COLO668 (cell line): Measurements from ENCODE around the gene SLC30A7.
"Not testable (repeated sequence)": the region's sequence is repeated elsewhere in the genome, so short reads cannot be mapped to it uniquely, and the experiment has no call there.

Experiments
- DNase-seq: peaks from one replicate; lab custom pipeline; 2025; ENCODE audit not compliant: unreplicated experiment; lab: John Stamatoyannopoulos, UW

Gene SLC30A7, protein sequence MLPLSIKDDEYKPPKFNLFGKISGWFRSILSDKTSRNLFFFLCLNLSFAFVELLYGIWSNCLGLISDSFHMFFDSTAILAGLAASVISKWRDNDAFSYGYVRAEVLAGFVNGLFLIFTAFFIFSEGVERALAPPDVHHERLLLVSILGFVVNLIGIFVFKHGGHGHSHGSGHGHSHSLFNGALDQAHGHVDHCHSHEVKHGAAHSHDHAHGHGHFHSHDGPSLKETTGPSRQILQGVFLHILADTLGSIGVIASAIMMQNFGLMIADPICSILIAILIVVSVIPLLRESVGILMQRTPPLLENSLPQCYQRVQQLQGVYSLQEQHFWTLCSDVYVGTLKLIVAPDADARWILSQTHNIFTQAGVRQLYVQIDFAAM

DNA sequence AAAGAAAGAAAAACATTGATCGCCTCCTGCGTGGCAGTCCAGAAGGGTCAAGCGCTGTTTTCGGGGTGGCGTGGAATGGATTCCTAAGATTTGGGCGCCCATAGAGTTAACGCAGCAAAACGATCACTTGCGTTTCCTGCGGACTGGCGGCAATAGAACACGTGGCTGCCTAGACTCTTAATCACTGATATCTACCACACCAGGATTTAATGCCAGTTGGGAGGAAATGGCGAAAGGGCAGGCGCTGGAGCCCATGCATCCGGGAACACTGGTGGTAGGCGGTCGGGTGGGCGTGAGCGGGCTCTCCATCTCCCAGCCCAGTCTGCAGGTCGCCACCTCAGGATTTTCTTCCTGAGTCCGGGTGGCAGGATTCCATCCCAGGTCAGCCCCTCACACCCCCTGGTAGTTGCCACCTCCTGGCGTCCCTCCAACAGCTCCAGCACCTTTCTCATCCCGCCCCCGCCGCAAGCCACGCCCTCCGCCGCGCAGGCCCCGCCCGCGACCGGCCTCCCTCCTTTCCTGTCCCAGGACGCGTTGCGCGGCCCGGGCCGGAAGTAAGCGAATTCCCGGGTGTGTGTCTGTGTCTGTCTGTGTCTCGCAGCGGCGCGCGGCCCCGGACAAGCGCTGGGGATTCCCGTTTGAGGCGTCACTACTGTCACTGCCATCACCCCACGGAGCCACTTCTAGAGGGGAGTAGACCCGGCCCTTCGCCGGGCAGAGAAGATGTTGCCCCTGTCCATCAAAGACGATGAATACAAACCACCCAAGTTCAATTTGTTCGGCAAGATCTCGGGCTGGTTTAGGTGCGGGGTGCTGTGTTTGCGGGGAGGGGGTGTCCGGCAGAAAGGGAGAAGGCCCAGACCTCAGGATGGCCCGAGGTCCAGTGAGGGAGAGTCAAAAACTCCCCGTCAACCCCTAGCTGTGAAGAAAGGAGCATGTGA is at the start of gene SLC30A7:
TSS of gene SLC30A7 (plus strand) at position 551 of the 941 bp plus-strand sequence. CDS start at position 724, 173 bp downstream.
- peak; percentile 96 for DNase-seq

DNA sequence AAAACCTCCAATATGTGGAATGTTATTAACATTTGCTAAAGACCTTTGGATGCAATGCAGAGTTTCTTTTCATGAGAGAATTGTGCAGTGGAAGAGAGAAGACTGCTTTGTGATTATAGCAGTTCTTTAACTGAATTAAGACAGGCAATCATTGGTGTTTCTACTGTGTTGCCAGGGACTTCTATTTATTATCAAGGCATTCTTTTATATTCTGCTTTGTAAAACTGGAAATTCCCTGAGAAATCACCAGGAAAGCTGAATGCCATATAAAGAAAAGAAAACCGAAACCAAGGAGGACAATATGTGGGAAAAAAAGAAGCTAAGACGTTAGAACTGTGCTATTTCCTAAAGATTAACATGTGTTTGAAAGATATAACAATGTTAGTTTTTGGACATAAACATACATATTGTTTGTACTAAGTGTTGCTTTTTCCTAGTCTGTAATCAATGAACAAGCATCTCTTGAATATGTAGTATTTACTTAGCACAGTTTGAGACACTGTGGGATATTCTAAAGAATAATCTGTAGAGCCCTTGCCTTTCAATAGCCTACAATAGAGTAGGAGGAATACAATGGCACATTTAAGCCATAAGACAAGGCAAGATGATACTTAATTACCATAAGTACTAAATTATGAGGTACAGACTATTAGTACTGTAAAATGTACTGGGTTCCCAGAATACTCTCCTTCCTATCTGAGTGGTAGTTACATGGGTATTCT is 48.4 kb upstream of the SLC30A7 start:
- DNase-seq, result no peak

DNA sequence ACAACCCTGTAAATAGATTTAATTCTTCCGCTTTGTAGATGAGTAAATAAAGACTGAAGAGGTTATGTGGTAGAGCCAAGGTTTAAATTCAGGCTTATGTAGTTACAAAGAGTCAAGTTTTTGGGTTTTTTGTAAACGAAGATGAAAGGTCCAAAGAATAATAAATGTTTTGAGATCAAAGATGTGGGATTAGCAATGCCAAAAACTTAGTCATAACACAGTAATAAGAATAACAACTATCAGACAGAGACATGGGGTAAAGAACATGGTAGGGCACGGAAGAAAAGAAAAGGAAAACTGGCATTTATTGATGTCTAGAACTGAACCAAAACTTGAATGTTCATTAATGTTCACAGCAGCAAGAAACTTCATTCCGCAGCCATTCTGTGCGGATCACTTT is 44.2 kb upstream of the SLC30A7 start:
- DNase-seq, result no peak

DNA sequence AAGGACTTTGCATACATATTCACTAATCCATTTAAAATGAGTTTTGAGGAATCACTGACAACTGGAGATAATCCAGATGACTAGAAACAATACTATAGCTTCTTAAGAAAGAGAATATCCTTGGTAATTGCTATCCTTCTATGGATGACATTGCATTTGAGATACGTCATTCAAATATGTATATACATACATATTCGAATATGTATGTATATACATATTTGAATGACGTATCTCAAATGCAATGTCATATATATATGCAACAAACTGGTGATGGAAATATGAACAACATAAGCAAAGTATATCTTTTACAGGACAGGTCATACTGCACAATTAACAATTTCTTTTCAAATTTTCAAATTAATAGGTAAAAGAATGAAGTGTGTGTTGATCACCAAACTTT is 42.9 kb upstream of the SLC30A7 start:
- no peak for DNase-seq

DNA sequence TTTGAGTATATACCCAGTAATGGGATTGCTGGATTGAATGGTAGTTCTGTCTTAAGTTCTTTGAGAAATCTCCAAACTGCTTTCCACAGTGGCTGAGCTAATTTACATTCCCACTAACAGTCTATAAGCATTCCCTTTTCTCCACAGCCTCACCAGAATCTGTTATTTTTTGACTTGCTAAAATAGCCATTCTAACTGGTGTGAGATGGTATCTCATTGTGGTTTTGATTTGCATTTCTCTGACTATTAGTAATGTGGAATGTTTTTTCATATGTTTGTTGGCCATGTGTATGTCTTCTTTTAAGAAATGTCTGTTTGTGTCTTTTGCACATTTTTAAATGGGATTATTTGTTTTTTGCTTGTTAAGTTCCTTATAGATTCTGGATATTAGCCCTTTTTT is 40.8 kb upstream of the SLC30A7 start:
- not testable (repeated sequence) for DNase-seq

DNA sequence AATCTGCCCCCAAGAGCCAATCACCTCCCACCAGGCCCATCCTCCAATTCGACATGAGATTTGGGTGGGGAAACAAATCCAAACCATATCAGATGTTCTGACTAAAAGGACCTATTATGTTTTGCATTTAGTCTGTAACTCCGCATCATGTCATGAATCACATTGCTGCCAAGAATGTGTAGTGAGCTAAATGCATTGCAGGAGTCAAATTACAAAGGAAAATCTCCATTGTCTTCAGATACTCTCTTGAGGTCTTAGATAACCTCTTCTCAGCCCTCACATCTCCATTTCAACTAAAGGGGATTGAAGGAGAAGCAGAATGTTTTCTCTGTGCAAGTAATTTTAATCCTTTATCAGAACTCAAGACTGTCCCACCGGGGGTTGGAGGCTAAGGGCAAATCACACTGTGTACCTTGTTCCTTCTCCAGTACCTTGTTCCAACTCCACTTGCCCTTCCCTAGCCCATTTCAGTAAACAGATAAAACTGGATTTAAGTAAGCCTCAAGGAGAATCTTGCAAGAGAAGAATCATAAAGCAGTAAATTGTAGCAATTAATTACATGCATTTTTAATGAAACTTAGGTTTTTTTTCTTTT is 35.4 kb upstream of the SLC30A7 start:
- DNase-seq, result no peak

DNA sequence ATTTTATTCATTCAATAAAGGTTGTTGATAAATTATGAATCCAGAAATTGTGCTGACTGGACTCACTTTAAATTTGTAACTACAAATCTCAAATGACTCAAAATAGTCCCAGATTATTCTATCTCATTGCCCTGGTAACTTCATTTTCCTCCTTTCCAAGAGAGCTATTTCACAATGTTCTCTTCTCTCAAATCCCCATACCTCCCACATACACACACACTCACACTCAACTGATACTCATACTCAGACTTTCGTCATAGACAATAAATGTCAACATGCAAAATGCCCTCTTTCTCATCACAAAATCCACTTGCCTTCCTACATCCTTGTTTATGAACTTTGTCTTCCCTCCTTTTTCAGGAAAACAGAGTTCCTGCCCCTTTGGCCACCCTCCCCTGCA is 34.5 kb upstream of the SLC30A7 start:
- no peak for DNase-seq

DNA sequence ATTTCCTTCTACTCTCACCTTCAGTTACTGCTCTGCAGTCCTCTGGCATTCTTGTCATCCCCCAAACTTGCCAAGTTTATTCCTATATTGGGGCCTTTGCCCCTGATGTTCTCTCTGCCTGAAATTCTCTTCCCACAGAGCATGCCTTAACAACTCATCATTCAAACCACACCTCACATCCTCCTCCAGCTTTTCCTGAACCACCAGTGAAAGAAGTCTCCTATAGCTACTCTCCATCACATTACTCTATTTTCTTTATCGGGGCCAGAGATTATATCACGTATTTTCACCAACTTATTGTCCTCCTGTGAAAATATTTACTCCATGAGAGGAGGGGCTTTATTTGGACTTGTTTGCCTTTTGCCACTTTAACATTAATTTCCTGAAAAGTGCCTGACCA is 33.3 kb upstream of the SLC30A7 start:
- no peak for DNase-seq

DNA sequence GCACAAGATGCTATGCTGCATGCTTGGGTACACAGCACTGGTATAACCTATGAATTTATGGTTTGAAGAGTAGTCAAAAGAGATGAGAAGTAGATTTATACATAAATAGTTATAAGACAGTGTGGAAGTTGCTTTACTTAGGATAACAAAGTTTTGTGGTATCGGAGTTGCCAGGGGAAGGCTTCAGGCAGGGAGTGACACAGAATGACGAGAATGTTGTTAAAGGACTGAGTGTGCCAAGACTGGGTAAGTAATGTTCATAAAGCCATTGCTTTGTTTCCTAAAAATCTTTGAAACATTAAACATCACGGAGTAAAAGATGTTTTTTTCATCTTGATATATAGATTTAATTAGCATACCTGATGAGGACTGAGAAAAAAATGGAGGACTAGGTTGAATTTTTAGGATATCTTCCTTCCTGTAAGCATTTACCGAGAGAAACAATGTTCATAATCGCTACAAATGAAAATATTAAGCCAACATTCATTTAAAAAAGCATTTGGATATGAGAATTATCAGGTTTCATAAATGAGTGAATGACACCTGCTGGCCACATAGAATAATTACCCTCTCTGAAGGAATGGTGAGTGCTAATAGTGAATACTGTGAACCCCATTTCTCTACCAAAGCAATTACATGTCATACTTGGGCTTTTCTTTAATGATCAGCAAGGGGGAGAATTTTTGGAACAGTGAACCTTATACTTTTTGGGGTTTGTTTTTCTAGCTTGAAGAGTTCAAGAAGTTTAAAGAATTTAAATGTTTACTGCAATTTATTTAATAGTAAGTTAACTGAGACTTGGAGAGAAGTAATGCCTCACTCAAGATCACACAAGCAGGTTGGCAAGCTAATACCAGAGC is 29.6 kb upstream of the SLC30A7 start:
- DNase-seq, result no peak

DNA sequence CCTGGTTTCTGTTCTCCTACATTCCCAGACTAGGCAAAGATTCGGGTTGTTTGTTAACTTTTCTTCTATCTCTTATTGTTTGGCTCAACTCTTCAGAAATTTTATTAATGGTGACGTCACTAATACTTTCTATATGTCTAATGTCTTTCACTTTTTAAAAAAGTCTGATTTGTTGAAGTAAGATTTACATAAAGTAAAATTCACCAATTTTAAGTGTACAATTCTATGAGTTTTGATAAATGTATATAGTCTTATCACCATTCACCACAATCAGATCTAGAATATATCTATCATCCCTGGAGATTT is 29.0 kb upstream of the SLC30A7 start:
- no peak for DNase-seq

DNA sequence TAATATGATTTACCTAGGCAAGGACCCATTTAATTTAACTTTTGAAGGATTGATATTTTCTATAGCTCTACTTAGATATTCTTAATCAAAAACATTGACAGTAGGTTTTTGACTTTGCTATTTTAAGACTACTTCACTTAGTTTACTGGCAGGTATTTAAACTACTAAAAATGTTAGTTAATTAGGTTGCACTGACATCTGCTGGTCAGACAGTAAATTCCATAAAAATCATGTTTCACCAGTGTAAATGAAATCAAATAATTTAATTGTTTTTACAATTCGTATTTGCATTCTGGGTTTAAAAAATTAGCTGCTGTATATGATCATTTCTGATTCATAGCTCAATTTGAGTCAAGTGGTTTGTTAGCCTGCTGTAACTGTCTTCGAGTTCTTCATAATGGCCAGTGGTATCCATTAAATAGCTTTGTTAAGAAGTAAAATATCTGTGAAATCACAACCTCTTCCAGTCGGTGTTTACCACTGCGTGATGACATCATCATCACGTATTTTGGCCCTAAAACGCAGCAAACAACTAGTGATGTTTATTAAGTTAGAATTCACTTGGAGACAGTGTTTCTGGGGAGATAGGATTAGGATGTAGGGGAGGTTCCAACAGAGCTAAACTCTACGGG is 27.4 kb upstream of the SLC30A7 start:
- DNase-seq, result no peak

DNA sequence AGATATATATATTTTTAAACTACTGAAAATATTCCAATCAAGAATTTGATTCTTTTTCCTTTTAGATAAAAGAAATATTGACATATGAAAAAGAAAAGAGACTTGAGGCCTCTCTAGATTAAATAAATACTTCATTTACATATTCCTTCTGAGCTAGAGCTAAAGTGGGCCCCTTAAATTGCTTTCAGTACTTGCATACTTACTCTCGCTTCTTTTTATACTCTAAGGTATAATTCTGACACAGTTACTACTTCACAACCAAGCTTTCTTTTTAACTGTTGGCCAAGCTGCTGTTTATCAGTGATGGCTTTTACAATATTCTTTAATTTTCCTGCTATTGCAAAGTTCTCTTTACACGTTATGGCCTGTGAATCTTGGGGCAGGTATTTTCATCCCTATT is 25.9 kb upstream of the SLC30A7 start:
- no peak for DNase-seq

DNA sequence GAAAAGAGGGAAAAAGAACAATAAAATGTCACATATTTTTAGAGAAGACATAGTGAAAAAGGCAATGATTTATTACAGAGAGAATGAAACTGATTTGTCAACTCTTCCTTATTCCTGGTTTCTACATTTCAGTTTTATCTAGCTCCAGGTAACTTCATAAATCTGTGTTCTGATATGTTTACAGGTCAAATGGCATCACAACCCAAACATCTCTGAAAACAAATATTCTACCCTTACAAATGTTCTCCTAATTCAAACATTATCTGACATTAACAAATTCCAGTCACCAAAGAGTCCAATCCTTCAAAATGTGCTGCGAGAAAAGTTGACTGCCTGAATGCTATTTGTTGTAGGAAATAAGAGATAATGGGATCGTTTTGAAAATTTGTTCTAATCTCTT is 21.5 kb upstream of the SLC30A7 start:
- no peak for DNase-seq

DNA sequence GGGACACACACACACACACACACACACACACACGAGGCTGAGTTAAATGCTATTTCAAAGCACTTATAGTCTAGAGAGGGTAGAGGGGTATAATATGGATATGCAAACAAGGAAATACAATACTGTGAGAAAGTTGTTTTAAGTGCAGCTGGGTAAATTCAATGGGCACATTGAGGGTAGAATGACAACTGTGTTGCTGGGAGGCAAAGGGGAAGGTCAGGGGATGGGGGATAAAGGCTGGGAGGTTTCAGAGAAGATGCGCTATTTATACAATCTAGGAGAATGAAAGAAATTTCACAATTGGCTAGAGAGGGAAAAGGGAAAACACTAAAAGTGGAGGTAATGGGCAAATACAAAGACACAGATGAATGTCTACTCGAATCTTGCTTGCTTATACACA is 20.7 kb upstream of the SLC30A7 start:
- DNase-seq, result peak; percentile 70

DNA sequence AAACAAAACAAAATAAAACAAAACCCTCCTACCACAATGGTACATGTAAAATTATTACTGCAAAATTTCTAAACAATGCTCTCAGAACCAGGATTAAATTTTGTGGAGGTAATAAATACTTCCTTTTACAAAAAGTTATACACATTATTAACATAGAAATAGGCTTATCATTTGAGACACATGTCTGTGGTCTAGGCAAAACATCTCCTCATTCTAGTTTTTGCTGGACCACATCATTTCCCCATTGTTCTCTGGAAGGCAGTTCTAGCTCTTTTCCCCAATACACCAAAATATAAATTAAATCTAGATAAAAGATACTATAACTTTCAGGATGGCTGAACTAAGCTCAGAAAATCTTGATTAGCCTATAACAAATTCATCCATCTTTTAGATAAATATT is 19.6 kb upstream of the SLC30A7 start:
- no peak for DNase-seq

DNA sequence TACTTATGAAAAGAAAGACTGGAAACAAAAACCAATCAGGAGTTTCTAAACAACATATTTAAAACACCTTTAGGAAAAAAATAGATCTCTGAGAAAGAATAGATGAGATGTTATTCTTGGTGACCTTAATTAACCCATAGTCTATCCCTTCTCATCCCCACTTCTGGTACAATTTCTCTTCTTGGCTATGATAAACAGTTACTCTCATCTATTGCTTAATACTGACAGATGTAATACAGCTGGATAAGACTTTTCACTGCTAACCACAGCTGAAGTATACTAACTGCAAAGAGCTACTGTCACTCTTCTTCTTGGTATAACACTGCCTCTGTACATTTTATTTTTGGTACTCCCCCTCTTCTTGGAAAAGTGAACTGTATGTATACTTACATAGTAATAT is 16.5 kb upstream of the SLC30A7 start:
- DNase-seq, result no peak

DNA sequence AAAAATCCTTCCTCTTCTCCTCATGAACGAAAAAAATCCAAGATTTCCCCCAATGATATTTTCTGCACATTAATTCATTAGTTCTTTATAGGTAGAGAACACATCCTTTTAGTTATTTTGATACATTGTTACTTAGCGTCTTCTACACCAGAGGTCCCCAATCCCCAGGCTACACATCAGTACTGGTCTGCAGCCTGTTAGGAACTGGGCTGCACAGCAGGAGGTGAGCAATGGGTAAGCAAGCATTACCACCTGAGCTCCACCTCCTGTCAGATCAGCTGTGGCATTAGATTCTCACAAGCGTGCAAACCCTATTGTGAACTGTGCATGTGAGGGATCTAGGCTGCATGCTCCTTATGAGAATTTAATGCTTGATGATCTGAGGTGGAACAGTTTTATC is 14.2 kb upstream of the SLC30A7 start:
- no peak for DNase-seq

DNA sequence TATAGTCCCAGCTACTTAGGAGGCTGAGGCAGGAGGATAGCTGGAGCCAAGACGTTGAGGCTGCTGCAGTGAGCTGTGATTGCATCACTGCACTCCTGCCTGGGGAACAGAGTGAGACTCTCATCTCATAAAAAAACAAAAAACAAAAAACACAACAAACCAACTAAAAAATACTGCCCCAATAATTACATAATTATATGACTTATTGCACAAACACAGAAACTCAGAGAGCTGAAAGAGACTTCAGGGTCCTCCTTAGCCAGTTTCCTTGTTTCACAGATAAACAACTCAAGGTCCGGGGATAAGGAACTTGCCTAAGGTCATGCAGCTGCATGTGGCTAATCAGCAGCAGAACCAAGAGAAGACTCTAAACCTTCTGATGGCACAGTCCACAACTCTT is 13.2 kb upstream of the SLC30A7 start:
- DNase-seq, result no peak

DNA sequence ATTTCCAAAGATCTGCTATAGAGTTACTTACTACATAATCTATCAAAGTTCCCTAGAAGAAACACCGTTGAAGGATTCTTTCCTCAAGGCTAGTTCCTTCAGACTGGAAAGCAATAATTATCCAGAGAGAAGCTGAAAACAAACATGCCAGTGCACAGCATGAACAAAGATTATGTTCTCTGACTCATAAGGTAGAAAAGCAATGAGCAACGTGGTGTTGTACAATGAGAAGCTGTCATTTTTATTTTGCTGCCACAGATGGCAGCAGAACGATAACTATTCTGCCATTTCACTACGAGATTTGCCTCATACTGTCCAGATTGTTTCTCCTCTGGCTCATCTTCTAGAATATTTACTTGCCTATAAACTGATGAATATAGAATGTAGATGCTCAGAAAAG is 11.9 kb upstream of the SLC30A7 start:
- no peak for DNase-seq

DNA sequence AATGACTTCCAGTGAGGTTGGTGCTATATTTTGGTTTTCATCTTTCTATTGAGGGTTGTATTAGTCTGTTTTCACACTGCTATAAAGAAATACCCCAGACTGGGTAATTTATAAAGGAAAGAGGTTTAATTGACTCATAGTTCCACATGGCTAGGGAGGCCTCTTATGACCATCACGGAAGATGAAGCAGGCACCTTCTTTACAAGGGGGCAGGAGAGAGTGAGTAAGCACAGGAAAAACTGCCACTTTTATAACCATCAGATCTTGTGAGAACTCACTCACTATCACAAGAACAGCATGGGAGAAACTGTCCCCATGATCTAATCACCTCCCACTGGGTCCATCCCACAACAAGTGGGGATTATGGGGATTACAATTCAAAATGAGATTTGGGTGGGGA is 6.9 kb upstream of the SLC30A7 start:
- DNase-seq, result not testable (repeated sequence)
